ENCODE data around the gene ISLR2. TPM values are rescaled to one million over a fixed set of nuclear protein-coding genes. Genes with fewer than 3 reads are reported as not detected.

Gene ISLR2
- total RNA-seq, 1 experiment from 2014 or later, result not detected

GRCh38 chr15:74141591-74141990 lies 11.2 kb downstream of the ISLR2 start:
- Histone ChIP-seq H3K4me1 (no peaks in the 10 kb centered on the region), H3K9me3 (no peaks in the 10 kb centered on the region), H3K4me3 (ENCODE audit: low read depth, low read length) (no peak overlapping the region), H3K36me3 (ENCODE audit: control insufficient read depth, insufficient read depth, low read length) (no peaks in the 10 kb centered on the region), H3K27me3 (replicated peaks; ENCODE audit: control insufficient read depth, insufficient read depth, low read length) (peaks cover 2% of the 10 kb centered on the region; the same call in 1 of the 2 replicates)
- H3K4me1 Mint-ChIP-seq (ENCODE audit: low read depth, unreplicated experiment), result no peaks in the 10 kb centered on the region
- no peak overlapping the region for H3K27ac Mint-ChIP-seq (ENCODE audit: unreplicated experiment)
- peaks cover 8% of the 10 kb centered on the region for H3K27me3 Mint-ChIP-seq (ENCODE audit: insufficient read depth, unreplicated experiment)
- no peak overlapping the region for H3K4me3 Mint-ChIP-seq (ENCODE audit: unreplicated experiment)
- intact Hi-C loops (cut with micrococcal nuclease; ENCODE audit: unreplicated experiment), result no loop called here
- POLR2A ChIA-PET, result no interaction called here
- TF ChIP-seq CTCF (IDR thresholded peaks at IDR 0.05; ENCODE audit: insufficient read depth in 1 of 2, low read depth in 1 of 2, low read length in 1 of 2, severe bottlenecking in 1 of 2, unreplicated experiment in 1 of 2), result no peak
- H3K36me3 Mint-ChIP-seq (ENCODE audit: insufficient read depth, unreplicated experiment), result no peaks in the 10 kb centered on the region
- DNase-seq, result no peak
- BruUV-seq (replicated peaks), result no TSS peak
- no peaks in the 10 kb centered on the region for H3K9me3 Mint-ChIP-seq (ENCODE audit: unreplicated experiment)
- CTCF ChIA-PET, result interaction anchor here (0.8 kb wide), 1 partner anchor 179 kb away, joined by 3 read pairs; no protein-coding TSS in a partner anchor

GRCh38 chr15:74144153-74144775 lies 13.9 kb downstream of the ISLR2 start:
- peak in 1 of 2 experiments; percentile 28 for DNase-seq
- intact Hi-C loops (cut with micrococcal nuclease; ENCODE audit: unreplicated experiment), result no loop called here
- Mint-ChIP-seq H3K4me3 (ENCODE audit: unreplicated experiment) (no peak overlapping the region), H3K27me3 (ENCODE audit: insufficient read depth, unreplicated experiment) (peaks cover 7% of the 10 kb centered on the region), H3K4me1 (ENCODE audit: low read depth, unreplicated experiment) (no peaks in the 10 kb centered on the region), H3K36me3 (ENCODE audit: insufficient read depth, unreplicated experiment) (no peaks in the 10 kb centered on the region), H3K9me3 (ENCODE audit: unreplicated experiment) (no peaks in the 10 kb centered on the region), H3K27ac (ENCODE audit: unreplicated experiment) (no peak overlapping the region)
- H3K4me3 ChIP-seq (ENCODE audit: low read depth, low read length), result no peak overlapping the region
- ChIA-PET POLR2A (no interaction called here), CTCF (interaction anchor here (0.5 to 1.4 kb wide), 9 partner anchors 13 to 238 kb away, joined by 3 to 10 read pairs (median 3); partner anchors contain the start of gene PML)
- TF ChIP-seq CTCF (IDR thresholded peaks at IDR 0.05; ENCODE audit: insufficient read depth in 1 of 2, low read depth in 1 of 2, low read length in 1 of 2, severe bottlenecking in 1 of 2, unreplicated experiment in 1 of 2), result peak in 1 of 2 experiments; percentile 24
- BruUV-seq (replicated peaks), result no TSS peak
- H3K27me3 ChIP-seq (replicated peaks; ENCODE audit: control insufficient read depth, insufficient read depth, low read length), result no peaks in the 10 kb centered on the region; the same call in 1 of the 2 replicates
- H3K4me1 ChIP-seq, result no peaks in the 10 kb centered on the region
- H3K9me3 ChIP-seq, result no peaks in the 10 kb centered on the region; the same call in 1 of the 2 replicates
- H3K36me3 ChIP-seq (ENCODE audit: control insufficient read depth, insufficient read depth, low read length), result no peaks in the 10 kb centered on the region

- H3K27me3 ChIP-seq (replicated peaks; ENCODE audit: control insufficient read depth, insufficient read depth, low read length), result no peaks in the 10 kb centered on the region; the same call in 1 of the 2 replicates
- POLR2A ChIA-PET, result no interaction called here
- no peak overlapping the region for H3K27ac Mint-ChIP-seq (ENCODE audit: unreplicated experiment)
- BruUV-seq (replicated peaks), result no TSS peak
- no peaks in the 10 kb centered on the region for H3K4me1 ChIP-seq
- no peak for TF ChIP-seq CTCF (IDR thresholded peaks at IDR 0.05; ENCODE audit: insufficient read depth in 1 of 2, low read depth in 1 of 2, low read length in 1 of 2, severe bottlenecking in 1 of 2, unreplicated experiment in 1 of 2)
- CTCF ChIA-PET, result no interaction called here
- no peaks in the 10 kb centered on the region for H3K36me3 Mint-ChIP-seq (ENCODE audit: insufficient read depth, unreplicated experiment)
- H3K36me3 ChIP-seq (ENCODE audit: control insufficient read depth, insufficient read depth, low read length), result no peaks in the 10 kb centered on the region
- H3K4me1 Mint-ChIP-seq (ENCODE audit: low read depth, unreplicated experiment), result no peaks in the 10 kb centered on the region
- no peak for DNase-seq
- intact Hi-C loops (cut with micrococcal nuclease; ENCODE audit: unreplicated experiment), result no loop called here
- H3K4me3 Mint-ChIP-seq (ENCODE audit: unreplicated experiment), result no peak overlapping the region
- H3K9me3 Mint-ChIP-seq (ENCODE audit: unreplicated experiment), result no peaks in the 10 kb centered on the region
- H3K4me3 ChIP-seq (ENCODE audit: low read depth, low read length), result no peak overlapping the region
- H3K27me3 Mint-ChIP-seq (ENCODE audit: insufficient read depth, unreplicated experiment), result peaks cover 9% of the 10 kb centered on the region
- no peaks in the 10 kb centered on the region; the same call in 1 of the 2 replicates for H3K9me3 ChIP-seq
Observed at GRCh38 chr15:74146277-74146800, 16.0 kb downstream of the ISLR2 start.

Measured in Caco-2 (cell line).